Stimulated activated CD4-positive, alpha-beta T cell treated with anti-CD3 and anti-CD28 coated beads, Interleukin-4, amount 100 ng/mL, for 4 hours (primary cell): ENCODE results near the gene CEP83.
A peak's percentile ranks its signal among the peaks of the same experiment; 100 is the strongest.
"Not testable (repeated sequence)": the region's sequence is repeated elsewhere in the genome, so short reads cannot be mapped to it uniquely, and the experiment has no call there.

Experiments used
- DNase-seq, 2 experiments: peaks; one replicate each; pipeline ENCODE4 v3.0.0-alpha.2; 2020

Gene CEP83

GRCh38 chr12:94372461-94372860 is 87.2 kb downstream of the CEP83 start:
- DNase-seq: no peak

GRCh38 chr12:94362653-94363052 is 97.0 kb downstream of the CEP83 start:
- no peak for DNase-seq

GRCh38 chr12:94359761-94360160 is 99.9 kb downstream of the CEP83 start:
- DNase-seq: no peak

GRCh38 chr12:94353130-94353529 is 106.5 kb downstream of the CEP83 start:
- DNase-seq: no peak

- no peak for DNase-seq
These were observed 119.1 kb downstream of the CEP83 start for GRCh38 chr12:94340573-94340972.

- DNase-seq: no peak
These were observed 121.5 kb downstream of the CEP83 start for GRCh38 chr12:94338006-94338794.

- DNase-seq: no peak
These were observed 123.3 kb downstream of the CEP83 start for GRCh38 chr12:94336211-94336925.

DNA sequence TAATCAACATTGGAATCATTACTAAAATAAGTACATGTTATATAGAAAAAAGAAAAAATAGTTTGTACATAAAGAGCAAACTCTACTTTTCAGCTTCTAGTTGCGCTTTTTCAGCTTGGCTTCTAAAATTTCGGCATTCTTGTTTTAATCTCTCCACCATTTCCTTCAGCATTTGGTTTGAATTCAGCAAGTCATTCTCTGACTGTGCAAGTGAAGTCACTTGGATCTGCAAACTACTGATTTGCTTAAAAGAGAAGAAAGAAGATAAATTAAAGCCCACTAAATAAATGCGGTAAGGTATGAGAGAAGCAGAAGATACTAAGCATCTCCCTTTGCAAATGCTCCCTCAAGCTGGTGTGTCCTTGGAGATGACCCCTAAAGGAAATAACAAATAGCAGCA is 126.3 kb downstream of the CEP83 start:
- no peak for DNase-seq

DNA sequence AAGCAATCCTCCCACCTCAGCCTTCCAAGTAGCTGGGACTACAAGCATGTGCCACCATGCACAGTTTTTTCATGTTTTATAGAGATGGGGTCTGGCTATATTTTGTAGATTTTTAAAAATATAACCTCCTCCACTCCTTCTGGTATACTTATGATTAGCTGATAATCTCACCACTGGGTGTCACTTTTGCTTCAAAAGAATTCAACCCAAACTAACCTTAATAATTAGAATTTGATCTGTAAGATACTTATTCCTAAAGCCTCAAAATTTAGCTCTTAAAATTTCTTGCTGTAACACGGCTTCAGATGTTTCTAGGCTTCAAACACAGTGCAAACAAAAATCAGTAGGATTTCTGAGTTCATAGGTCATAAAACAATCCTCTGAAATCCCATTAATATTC is 130.3 kb downstream of the CEP83 start:
- no peak for DNase-seq

DNA sequence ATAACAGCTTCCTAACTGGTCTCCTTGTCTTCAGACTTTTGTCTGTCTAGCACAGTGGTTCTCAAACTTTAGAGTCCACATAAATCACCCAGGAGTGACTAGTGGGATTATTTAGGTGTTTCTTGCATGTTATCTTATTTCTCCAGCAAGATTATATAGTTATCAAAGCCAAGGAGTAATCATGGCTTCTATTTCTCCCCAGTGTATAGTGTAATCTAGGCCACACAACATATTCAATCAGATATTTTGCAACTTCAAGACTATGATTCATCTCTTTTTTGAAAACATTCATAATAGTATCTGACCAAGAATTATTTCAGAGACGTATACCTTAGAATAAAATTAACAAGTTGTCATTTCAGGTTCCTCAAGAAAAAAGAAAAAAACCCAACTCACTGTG is 131.9 kb downstream of the CEP83 start:
- no peak for DNase-seq

- DNase-seq: no peak
These were observed 132.9 kb downstream of the CEP83 start for GRCh38 chr12:94326727-94327126.

- DNase-seq: no peak
These were observed 133.4 kb downstream of the CEP83 start for GRCh38 chr12:94326234-94326633.

DNA sequence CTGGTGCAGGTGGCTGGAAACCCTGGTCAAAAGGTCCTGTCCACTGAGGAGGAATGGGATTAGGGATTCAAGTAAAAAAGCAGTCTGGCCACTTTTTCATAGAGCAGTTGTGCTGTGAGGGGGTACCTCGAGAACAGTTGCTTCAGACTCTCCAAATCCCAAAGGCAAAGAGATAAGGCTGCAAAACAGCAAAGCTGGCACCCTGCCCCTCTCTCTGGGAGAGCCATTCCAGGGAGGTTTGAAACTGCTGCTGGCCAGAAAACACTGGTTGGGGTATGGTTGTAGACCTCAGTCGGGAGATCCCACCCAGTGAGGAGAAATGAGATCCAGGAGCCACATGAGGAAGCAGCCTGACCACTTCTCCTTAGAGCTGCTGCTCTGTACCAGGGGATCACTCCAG is 137.3 kb downstream of the CEP83 start:
- DNase-seq: no peak

GRCh38 chr12:94320109-94320508 is 139.6 kb downstream of the CEP83 start:
- DNase-seq: no peak

DNA sequence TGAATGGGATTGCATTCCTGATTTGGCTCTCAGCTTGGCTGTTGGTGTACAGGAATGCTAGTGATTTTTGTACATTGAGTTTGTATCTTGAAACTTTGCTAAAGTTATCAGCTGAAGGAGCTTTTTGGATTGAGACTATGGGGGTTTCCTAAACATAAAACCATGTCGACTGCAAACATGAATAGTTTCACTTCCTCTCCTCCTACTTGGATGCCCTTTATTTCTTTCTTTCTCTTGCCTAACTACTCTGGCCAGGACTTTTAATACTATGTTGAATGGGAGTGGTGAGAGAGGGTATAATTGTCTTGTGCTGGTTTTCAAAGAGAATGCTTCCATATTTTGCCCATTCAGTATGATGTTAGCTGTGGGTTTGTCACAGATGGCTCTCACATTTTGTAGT is 141.5 kb downstream of the CEP83 start:
- DNase-seq: no peak

- not testable (repeated sequence) for DNase-seq
These were observed 143.1 kb downstream of the CEP83 start for GRCh38 chr12:94316600-94316999.

DNA sequence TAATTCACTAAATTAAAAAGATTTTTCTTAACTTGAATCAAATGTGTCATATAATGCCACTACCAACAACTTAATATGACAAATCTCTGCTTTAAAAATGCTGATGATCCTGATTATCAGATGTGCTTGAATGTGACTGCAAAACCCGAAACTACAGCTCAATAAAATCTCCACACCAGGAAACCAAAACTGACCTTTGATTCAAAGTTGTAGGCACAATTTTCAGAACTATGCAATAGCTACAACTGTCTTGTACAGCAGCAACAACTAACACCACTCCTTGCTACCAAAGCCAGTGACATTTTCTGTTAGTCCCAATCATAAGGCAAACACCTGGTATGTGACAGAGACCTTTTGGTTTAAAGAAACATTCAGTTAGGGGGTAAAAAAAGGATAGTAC is 147.3 kb downstream of the CEP83 start:
- DNase-seq: no peak

DNA sequence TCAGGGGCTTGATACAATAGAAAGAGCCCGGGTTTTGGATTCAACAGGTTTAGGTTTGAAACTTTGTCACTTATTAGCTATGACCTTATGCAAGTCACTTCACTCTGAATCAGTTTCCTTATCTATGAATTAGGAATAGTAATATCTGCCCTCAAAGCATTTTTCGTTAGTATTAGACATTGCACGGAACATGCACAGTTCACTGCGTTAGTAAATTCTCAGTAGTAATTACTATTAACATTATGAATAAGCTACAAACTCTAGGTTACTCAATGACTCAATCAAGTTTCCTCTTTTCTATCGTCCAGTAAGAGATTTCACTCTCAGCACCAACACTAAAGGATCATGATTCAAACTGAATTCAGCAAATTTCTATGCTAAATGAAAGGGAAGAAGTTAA is 150.3 kb downstream of the CEP83 start:
- DNase-seq: no peak

- DNase-seq: no peak
These were observed 151.1 kb downstream of the CEP83 start for GRCh38 chr12:94308612-94309011.

GRCh38 chr12:94305130-94305957 is 154.3 kb downstream of the CEP83 start:
- peak in 1 of 2 experiments; percentile 23 for DNase-seq

DNA sequence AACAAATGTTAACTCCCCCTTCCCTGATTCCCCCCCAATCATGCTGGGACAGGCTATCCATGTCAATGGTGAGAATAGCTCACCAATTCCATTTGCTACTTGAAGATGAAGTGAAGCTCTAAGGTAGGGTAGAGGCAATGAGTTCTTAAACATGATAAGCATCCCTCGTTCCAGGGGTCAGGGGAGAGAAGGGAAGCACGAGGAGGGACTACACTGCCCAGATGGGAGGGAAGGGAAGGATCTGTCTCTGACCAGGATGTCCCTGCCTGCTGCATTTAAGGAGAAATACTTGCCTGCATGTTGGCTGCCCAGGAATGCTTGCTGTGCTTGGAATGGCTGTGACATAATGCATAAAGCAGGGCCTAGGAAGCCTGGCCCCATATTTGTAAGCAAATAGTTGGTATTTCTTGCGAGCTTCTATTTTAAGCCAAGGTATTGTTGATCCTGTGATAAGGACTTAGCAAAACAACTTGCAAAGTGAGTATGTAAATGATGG is 155.1 kb downstream of the CEP83 start:
- no peak for DNase-seq

- no peak for DNase-seq
These were observed 155.7 kb downstream of the CEP83 start for GRCh38 chr12:94304012-94304411.

DNA sequence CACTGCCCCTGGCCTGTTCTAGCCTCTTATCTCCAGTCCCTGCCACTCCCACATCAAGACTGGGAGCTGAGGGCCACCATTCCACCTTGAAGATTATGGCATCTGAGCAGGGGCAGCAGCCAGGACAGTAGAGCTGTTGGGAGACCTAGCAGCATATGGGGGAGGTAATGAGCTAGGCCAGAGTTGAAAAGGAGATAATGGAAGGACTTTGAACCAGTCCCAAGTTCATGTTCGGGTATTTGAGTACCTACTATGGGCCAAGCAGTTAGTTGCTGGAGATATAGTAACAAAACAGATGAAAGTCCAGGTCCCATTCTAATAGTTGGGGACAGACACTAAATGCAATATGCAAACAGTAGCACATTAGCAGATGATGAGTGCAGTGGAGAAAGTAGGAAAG is 159.8 kb downstream of the CEP83 start:
- no peak for DNase-seq
